IPS DF 19.7 (cell line): ENCODE results near the gene PACS1.
A peak's percentile ranks its signal among the peaks of the same experiment; 100 is the strongest.
"Not testable (repeated sequence)": the region's sequence is repeated elsewhere in the genome, so short reads cannot be mapped to it uniquely, and the experiment has no call there.

Source experiments
- DNase-seq: peaks from one replicate; pipeline ENCODE4 v3.0.0-alpha.2; 2013; ENCODE audit warnings: low read depth, low spot score

The PACS1 gene

GRCh38 chr11:66253081-66253480, 183.0 kb downstream of the PACS1 start:
- not testable (repeated sequence) for DNase-seq

DNA sequence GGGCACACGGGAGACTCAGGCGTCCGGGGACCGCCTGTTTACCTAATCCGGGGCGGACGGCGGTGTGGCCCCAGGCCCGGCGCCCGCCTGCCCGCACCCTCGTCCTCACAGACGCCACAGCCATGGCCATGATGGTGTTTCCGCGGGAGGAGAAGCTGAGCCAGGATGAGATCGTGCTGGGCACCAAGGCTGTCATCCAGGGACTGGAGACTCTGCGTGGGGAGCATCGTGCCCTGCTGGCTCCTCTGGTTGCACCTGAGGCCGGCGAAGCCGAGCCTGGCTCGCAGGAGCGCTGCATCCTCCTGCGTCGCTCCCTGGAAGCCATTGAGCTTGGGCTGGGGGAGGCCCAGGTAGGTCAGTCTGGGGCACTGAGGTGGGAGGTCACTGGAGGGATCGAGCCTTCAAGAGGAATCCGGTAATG, 188.4 kb downstream of the PACS1 start:
- no peak for DNase-seq

DNA sequence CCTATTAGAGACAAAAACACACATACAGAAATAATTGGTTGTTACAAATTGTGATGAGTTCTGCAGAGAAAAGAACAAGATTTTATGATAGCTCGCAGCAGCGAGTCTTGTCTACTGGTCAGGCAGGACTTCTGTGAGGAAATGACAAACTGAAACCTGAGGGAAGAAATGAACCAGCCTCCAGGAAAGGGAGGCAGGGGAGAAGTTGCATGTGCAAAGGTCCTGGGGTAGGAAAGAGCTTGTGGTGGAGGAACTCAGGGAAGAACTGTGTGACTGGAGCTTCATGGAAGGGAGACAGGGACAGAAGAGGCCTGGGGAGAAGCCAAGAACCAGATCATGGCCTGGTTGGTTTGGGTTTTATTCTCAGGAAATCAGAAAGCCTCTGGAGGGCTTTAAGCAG, 189.2 kb downstream of the PACS1 start:
- DNase-seq = no peak

DNA sequence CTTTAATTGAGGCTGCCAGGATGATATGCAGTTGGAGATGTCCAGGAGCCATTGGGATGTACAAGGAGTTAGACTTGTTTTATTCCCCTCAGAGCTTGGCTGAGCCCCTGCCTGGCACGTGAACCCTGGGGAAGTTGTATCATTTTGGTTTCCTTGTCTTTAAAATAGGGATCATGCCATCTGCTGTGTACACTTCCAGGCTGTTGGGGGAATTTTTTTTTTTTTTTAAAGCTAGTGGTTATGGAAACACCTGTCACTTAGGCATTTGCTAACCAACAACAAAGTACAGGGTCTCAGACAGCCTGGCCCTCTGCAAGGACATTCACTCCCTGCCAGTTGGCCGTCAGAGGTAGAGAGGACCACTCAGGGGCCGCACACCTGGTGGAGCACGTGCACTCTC, 189.9 kb downstream of the PACS1 start:
- no peak for DNase-seq

GRCh38 chr11:66261578-66261977, 191.5 kb downstream of the PACS1 start:
- no peak for DNase-seq

- DNase-seq = no peak
Measured at GRCh38 chr11:66262191-66262590, 192.1 kb downstream of the PACS1 start.

DNA sequence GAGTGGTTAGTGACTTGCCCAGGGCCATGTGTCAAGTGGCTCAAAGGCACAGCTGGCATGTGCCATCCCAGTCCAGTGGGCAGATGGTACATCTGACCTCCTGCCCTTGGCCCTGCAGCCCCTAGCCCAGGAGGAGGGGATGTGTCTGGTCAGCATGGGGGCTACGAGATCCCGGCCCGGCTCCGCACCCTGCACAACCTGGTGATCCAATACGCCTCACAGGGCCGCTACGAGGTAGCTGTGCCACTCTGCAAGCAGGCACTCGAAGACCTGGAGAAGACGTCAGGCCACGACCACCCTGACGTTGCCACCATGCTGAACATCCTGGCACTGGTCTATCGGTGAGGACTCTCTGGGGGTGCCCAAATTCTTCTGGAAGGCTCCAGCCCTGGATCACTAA, 192.6 kb downstream of the PACS1 start:
- no peak for DNase-seq

- no peak for DNase-seq
Measured at GRCh38 chr11:66263231-66263630, 193.2 kb downstream of the PACS1 start.

GRCh38 chr11:66263785-66264184, 193.7 kb downstream of the PACS1 start:
- DNase-seq = no peak

DNA sequence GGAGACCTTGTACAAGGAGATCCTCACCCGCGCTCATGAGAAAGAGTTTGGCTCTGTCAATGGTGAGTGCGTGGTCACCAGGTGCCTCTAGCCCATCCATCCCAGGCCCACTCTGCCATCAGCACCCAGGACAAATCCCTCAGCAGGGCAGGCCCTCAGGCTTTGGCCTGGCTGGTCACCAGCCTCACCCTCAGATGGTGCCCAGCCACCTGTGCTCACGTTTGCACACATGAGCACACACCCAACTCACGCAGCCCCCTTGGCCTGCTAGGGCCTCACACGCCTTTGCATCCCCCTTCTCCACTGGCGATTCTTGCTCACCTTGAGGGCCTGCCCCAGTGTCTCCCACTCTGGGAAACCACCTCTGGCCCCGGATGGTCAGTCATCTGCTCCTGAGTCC, 194.3 kb downstream of the PACS1 start:
- DNase-seq = no peak

DNA sequence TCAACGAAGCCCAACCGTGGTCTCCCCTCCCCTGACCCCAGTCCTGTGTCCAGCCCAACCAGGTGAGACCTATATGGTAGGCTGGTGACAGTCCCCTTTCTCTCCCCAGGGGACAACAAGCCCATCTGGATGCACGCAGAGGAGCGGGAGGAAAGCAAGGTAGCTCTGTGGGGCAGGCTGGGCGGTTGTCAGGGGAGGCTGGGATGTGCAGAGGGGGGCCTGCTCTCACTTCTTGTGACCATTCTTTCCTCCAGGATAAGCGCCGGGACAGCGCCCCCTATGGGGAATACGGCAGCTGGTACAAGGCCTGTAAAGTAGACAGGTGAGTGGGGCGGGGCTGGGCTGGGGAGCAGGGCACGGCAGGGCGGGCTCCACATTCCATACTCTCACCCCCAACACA, 194.8 kb downstream of the PACS1 start:
- no peak for DNase-seq

GRCh38 chr11:66265531-66266377, 195.7 kb downstream of the PACS1 start:
- DNase-seq = no peak

DNA sequence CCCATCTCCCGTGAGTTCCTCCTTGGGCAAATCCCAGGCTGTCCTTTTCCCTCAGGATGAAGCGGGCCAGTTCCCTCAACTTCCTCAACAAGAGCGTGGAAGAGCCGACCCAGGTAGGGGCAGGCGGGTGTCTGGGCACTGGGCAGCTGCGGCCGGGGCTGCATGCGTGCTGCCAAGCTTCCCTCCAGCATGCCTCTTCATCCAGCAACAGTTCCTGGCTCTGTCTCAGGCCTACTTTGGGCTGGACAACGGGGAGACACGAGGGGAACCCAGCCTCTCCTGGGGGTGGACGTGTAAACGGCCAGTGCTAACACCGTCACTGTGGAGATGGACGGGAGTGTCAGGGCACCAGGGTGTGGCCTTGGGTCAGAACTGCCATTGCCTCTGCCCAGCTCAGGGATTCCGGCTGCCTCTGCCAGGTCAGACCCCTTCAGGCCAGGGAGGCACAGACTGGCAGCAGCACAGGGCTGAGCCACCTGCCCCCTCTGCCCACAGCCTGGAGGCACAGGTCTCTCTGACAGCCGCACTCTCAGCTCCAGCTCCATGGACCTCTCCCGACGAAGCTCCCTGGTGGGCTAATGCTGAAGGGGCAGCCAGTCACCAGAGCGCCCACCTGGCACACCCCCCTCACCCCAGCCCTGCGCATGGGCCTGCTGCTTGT, 196.4 kb downstream of the PACS1 start:
- DNase-seq = no peak

GRCh38 chr11:66267039-66267378, 196.9 kb downstream of the PACS1 start:
- DNase-seq = no peak

DNA sequence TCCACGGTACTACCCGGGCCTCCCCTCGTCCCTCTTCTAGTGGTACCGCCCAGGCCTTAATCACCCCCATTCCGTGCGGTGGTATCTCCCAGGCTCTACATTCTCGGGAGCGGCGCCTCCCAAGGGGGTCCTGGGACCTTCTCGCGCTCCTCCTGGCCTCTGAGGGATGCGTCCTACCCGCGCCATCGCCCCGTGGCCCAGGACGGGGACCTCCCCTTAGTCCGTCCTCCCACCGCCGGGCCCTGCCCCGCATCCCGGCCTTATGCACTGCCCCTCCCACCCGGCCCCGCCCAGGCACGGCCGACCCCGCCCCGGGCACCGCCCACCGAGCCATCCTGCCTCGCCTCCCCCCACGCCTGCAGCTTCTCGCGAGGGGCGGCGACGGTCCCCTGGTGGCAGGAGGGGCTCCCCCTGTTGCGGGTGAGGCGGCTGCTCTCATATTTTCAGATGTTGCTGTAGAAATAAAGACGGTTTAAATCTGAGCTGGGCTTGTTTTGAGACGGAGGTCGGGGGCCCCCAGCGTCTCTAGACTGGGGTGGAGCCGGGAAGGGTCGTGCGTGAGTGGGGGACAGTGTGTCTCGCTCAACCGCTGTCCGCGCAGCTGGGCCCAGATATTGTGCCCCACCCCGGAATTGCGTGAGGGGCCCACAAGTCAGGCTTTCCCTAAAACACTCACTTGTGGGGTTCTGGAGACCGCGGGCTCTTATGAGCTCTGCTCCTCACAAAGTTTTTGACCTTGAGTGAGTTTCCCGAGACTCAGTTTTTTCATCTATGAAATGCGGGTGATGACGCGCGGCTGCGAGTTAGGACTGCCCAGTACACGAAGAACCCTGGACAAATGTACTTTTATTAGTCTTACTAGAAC, 197.5 kb downstream of the PACS1 start:
- peak; percentile 50 for DNase-seq

DNA sequence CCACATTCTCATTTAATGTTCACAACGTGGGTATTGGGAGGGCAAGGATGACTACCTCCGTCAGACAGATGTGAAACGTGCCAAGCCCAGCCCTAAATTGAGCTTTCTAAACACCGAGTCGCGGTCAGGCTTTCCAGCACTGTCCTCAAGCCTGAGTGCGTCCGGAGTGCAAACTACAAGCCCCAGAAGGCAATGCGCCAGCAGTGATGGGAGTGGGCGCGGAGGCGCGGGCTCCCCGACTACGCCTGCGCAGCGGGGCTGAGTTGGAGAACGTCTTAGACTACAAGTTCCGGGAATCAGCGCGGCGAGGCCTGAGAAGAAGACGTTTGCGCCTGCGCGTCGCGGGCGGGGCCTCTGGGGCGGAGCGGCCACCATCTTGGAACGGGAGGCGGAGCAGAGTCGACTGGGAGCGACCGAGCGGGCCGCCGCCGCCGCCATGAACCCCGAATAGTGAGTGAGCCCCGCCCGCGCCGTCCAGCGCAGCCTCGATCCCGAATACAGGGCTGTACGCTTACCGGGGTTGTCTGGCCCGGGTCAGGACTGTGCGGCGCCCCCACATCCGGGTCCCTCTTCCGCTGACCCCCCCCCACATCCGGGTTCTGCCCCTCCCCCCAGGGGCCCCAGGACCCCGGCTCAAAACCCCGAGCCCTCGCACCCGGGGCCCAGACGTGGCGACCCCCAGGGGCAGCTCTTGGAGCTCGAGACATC, 198.3 kb downstream of the PACS1 start, which contains the start of gene RAB1B:
TSS of gene RAB1B (plus strand) at position 396 of the 708 bp plus-strand sequence. CDS start at position 437, 41 bp downstream.
- DNase-seq = peak; percentile 95

DNA sequence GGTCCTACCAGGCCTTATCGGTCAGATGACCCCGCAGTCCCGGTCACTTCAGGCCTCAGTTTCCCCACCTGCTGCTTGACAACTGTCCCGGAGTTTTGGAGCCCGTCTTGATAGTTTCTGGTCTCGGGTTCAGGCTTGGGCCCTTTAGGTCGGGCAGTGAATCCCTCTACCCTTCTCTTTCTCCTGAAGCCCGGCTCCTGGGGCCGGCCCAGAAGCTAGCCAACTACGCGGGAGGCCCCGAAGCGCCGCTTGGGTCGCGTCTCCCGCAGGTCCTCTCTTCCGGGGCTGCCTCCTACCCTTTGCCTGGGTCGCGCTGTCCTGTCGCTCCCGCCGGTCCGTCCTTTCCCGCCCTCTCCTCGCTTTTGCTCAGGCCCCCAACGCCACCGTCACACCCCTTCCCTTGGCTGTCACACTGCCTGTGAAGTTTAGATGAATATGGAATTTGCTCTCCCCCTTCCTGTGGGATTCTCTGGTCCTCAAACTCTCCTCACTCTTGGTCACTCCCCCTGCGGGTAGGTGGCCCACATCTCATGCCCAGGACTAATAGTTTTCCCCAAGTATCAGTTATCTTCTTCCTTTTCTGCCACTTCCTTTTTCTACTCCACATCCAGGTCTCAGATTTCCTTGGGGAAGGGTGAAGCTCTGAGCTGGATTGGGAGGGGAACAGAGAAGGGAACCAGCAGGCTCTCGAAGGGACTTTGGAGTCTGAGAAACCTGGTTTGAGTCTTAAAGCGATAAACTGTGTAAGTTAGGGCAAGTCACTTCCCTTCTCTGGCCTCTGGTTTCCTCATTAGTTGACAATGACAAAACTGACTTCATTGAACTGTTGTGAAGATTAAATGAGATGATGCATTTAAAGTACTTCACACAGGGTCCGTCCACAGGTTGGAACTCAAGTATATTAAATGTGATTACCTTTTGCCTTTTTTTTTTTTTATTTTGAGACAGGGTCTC, 199.2 kb downstream of the PACS1 start:
- no peak for DNase-seq

DNA sequence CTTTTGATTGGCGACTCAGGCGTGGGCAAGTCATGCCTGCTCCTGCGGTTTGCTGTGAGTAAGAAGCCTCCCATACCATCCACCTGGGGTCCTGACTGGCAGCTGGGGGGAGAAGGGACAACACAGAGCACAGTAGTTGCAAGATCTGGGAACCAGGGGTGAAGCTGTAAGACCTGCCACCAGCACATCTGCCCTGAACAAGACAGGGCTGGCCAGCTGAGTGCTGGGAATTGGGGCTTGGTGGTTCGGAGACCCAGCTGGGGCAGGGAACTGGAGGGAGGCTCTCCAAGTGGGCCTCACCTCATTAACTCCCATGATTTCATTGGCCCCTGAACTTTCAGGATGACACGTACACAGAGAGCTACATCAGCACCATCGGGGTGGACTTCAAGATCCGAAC, 201.7 kb downstream of the PACS1 start:
- no peak for DNase-seq

DNA sequence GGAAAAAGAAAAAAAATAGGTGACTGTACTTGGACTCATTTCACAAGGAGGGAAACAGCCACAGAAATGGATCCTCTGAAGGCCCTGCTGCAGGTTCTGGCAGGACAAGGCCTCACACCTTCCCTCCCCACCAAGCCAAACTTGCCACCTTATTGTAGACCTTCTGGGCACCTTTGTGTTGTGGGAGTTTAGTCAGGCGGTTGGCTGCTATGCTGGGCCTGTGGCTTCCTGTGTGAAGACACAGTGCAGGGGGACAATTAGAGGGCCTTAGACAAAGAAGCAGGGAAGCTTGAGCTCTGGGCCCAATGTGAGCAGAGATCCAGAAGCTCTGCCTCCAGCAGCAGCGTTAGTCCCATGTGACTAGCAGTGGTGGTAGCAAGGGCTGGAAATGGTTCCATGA, 202.5 kb downstream of the PACS1 start:
- DNase-seq = no peak

DNA sequence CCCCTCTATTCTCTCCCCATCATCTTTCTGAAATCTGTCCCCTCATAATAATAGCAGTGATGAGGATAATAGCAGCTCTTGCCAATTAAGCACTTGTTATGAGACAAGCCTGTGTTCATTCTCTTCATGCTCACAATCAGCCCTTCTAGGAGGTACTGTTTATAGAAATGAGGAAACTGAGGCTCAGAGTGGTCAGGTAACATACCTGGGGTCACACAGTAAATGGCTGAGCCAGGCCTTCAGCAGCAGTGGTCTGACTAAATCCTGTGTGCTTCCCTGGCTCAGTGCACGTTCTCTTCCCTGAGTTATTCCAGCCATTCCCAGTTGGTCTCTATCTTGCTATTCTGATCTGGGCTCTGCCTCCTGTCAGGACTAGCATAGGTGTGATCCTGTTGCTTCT, 204.1 kb downstream of the PACS1 start:
- no peak for DNase-seq
